IPS-11a (cell line): Measurements from ENCODE around the gene CFLAR.
"Not testable (repeated sequence)": the region's sequence is repeated elsewhere in the genome, so short reads cannot be mapped to it uniquely, and the experiment has no call there.

Source experiments
- H3K4me3 ChIP-seq: one replicate; pipeline ENCODE4 v1.5.1; 2013; ENCODE audit warnings: low read depth, low read length, control low read depth

Gene CFLAR

DNA sequence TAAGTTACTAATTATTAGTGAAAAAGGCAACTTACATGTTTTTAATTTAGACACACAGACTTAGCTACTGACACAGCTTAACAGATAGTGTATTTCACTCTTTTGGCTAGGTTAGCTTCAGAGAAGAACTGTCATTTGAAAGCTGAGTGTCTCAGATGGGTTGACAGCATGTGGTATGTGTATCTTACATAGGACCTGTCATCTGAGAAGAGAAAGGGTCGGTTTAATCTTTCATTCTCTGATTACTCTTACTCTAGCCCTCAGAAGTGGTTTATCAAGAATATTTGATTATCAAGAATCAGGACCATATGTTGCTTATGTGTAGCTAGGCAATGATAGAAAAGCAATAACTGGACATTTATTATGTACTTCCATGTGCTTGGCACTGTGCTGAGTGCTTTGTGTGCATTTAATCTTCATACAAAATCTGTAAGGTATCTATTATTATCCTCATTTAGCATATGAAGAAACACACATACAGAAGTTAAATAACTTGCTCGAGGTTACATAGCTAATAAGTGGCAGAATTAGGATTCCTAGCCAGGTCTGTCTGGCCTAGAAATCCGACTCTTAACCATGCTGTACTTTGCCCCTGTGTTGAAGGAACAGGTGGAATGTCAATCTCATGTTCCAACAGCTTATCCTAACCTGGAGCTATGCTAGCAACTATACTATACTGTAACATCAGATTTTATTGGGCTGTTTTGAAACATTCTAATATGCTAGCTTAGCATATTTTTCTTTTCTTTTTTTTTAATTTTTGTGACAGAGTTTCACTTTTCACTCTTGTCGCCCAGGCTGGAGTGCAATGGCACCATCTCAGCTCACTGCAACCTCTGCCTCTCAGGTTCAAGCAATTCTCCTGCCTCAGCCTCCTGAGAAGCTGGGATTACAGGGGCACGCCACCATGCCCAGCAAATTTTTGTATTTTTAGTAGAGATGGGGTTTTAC, 28.4 kb downstream of the CFLAR start:
- H3K4me3 ChIP-seq, result no peak overlapping the region

- no peak overlapping the region for H3K4me3 ChIP-seq
Observed at GRCh38 chr2:201148434-201148990, 32.5 kb downstream of the CFLAR start.

GRCh38 chr2:201149064-201149820, 33.3 kb downstream of the CFLAR start:
- H3K4me3 ChIP-seq, result no peak overlapping the region

- not testable (repeated sequence) for H3K4me3 ChIP-seq
Observed at GRCh38 chr2:201149821-201150165, 33.8 kb downstream of the CFLAR start.

DNA sequence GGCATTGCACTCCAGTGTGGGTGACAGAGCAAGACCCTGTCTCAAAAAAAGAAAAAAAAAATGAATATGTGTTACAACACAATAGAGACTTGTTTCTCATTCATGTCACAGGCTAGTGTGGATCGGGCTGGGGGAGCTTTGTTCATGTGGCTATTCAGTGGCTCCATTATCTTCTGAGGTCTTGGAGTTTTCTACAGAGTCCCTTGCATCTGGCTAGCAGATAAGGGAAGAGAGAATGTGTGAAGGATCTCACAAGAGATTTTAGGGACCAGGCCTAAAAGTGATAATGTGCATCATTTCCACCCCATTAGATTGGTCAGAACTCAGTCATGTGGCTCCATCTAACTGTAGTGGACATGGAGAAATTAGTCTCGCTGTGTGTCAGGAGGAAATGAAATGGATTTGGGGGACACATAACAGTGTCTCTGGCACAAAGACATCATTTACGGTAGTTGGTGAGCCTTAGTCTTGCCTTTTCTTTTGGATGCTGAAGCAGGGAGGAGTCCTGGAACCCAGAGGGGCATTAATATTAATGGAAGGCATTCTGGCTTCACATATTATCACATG, 34.6 kb downstream of the CFLAR start:
- no peak overlapping the region for H3K4me3 ChIP-seq

DNA sequence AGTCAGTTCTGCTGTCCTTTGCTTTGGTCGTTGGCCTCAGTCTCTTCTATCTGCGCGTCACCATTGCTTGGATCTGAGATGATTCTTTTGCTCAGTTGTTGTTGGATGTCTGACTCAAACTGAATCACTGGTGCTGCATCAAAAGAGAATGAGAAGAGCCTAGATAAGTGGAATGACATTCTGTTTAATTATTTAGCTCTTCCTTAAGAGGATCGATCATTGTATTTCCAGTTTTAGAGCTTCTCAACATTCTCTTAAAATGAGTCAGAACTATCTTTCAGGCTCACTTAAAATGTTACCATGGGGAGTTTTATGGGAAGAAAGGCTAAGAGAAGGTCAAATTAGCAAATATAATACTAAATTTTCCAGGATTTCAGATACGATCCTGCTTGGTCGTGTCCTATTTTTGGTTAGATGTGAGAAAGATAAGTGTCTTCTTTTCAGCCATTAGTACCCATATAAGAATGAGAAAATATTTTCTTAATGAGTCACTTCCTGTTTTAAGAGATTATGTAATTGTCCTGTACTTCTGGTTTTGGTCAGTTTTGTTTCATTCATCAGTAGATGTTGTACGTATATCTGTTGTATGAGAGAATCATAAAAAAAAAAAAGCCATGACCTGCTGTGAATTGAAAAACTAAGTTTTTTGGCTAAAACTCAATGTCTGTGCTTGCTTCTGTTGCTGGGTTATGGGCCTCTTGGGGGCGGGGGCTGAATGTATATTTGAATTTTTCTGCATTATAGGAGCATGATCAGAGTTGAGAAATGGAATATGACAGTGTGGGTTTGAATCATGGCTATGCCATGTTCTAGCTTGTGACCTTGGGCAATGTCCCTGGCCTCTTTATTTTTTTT, 35.4 kb downstream of the CFLAR start:
- H3K4me3 ChIP-seq, result no peak overlapping the region

DNA sequence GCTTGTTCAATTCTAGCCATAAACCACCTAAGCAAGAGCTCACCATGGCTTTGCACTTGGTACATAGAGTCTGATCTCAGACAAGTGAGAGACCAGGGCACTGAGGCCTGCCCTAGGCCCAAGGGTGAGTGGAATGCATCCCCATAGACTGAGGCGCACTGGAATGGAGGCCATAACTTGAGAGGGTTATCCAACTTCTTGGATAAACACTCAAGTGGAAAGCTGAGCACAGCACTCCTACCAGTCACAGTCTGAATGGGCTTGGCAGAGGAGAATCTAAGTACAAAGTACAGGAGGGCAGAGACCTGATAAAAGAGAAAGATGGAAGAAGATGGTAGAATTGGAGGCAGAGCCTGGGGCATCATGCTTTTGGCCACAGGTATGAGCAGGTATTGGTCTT, 36.6 kb downstream of the CFLAR start:
- no peak overlapping the region for H3K4me3 ChIP-seq

- H3K4me3 ChIP-seq, result no peak overlapping the region
Observed at GRCh38 chr2:201152999-201153815, 37.2 kb downstream of the CFLAR start.

- no peak overlapping the region for H3K4me3 ChIP-seq
Observed at GRCh38 chr2:201154615-201155399, 38.8 kb downstream of the CFLAR start.

DNA sequence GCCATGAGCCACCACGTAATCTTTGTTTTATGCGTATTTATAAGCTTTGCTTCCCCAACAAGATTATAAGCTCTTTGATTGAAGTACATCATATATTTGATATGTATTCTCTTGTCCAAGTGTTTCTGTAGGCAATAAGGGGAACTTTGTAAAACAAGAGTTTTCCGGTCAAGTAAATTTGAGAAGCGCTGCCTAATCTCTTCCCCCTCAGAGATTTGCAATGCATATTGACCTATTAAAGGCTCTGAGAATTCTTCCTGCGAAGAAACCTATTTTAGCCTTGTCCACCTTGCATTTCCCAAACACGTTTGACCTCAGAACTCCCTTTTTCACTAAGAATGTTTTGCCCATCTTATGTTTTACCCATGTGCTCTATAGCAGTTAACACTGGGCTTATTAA, 40.1 kb downstream of the CFLAR start:
- no peak overlapping the region for H3K4me3 ChIP-seq

- no peak overlapping the region for H3K4me3 ChIP-seq
Observed at GRCh38 chr2:201156640-201157039, 40.7 kb downstream of the CFLAR start.

GRCh38 chr2:201157694-201158093, 41.7 kb downstream of the CFLAR start:
- no peak overlapping the region for H3K4me3 ChIP-seq

DNA sequence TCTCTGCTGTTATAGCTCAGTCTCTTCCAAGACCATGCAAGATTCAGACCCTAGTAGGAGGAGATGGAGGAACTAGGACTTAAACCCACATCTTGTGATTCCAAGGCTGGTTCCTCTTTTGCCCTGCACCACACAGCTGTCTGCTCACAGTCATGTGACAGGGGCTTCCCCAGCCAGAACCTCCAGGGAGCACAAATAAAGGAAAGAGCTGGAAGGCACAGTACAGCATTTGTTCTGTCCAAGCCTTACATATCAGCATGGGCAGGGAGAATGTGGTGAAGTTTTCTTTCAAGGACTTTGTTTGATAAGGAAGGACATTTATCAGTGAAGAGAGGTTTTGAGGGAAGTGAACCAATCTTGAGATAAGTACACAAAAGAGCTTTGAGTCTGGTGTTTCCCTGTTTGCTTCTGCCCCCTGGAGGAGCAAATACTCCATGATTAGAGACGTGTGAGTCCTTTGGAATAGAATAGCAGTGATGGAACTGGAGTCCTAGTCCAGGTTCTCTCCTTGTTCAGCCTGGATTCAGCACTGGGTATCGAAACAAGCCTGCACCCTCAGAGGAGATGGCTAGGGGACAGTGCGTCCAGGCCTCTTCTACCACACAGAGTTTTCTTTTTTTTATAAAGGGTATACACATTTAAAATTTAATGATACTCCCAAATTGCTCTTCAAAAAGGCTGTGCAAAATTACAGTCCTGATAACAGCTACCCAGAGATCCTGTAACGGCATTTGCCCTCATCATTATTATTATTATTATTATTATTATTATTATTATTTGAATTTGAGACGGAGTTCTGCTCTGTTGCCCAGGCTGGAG, 42.4 kb downstream of the CFLAR start:
- no peak overlapping the region for H3K4me3 ChIP-seq

DNA sequence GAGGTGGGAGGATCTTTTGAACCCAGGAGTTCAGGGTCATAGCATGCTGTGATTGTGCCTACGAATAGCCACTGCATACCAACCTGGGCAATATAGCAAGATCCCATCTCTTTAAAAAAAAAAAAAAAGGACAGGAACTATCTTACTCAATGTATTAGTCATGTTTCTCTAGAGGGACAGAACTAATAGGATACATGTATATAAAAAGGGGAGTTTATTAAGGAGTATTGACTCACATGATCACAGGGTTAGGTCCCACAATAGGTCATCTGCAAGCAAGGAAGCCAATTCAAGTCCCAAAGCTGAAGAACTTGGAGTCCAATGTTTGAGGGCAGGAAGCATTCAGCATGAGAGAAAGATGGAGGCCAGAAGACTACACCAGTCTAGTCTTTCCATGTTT, 48.2 kb downstream of the CFLAR start:
- no peak overlapping the region for H3K4me3 ChIP-seq

- H3K4me3 ChIP-seq, result no peak overlapping the region
Observed at GRCh38 chr2:201167546-201167945, 51.6 kb downstream of the CFLAR start.

DNA sequence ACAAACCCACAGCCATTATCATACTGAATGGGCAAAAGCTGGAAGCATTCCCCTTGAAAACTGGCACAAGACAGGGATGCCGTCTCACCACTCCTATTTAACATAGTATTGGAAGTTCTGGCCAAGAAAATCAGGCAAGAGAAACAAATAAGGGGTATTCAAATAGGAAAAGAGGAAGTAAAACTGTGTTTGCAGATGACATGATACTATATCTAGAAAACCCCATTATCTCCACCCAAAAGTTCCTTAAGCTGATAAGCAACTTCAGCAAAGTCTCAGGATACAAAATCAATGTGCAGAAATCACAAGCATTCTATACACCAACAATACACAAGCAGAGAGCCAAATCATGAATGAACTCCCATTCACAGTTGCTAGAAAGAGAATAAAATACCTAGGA, 52.5 kb downstream of the CFLAR start:
- H3K4me3 ChIP-seq, result not testable (repeated sequence)

- H3K4me3 ChIP-seq, result no peak overlapping the region
Observed at GRCh38 chr2:201171259-201171814, 55.4 kb downstream of the CFLAR start.

GRCh38 chr2:201172279-201172678, 56.3 kb downstream of the CFLAR start:
- H3K4me3 ChIP-seq, result no peak overlapping the region
